Upper lobe of right lung (tissue), 1 donor: Measurements from ENCODE around the gene STPG1. TPM values are rescaled to one million over a fixed set of nuclear protein-coding genes. Genes with fewer than 3 reads are reported as not detected.

Experiments used
- ATAC-seq: fragments of 200-7000 bp; cut with Tn5 transposase; one replicate; pipeline ENCODE4 v1.9.1; 2020; ENCODE audit warnings: mild to moderate bottlenecking, moderate library complexity
- DNase-seq: peaks from one replicate; pipeline ENCODE4 v3.0.0-alpha.2; 2020
- H3K27ac ChIP-seq: fragments of 200-600 bp; one replicate; pipeline ENCODE4 v1.8.0; 2022
- H3K27me3 ChIP-seq: fragments of 200-600 bp; one replicate; pipeline ENCODE4 v1.8.0; 2022; ENCODE audit warnings: mild to moderate bottlenecking
- H3K36me3 ChIP-seq: fragments of 200-600 bp; one replicate; pipeline ENCODE4 v1.8.0; 2022
- H3K4me1 ChIP-seq: fragments of 200-600 bp; one replicate; pipeline ENCODE4 v1.8.0; 2022
- H3K4me3 ChIP-seq: fragments of 200-600 bp; one replicate; pipeline ENCODE4 v1.8.0; 2022; ENCODE audit warnings: mild to moderate bottlenecking
- H3K9me3 ChIP-seq: fragments of 200-600 bp; one replicate; pipeline ENCODE4 v1.8.0; 2022
- CTCF ChIP-seq: fragments of 200-600 bp; IDR thresholded peaks from one replicate; pipeline ENCODE4 v1.8.0; 2022; ENCODE audit warnings: antibody characterized with exemption
- intact Hi-C: fragments of 100-400 bp; cut with DNase I; formaldehyde crosslinking; loops from one replicate; pipeline ENCODE4 v1.11.0; 2022
- total RNA-seq: library from RNA; stranded (reverse); fragmentation: NEBNext Ultra II Directional; extraction: Animal tissue kit (Norgen Biotek cat#: 25700); gene quantifications from one replicate; pipeline ENCODE4 v1.2.1, GENCODE V29; 2021
- donor health status: DM: no; HTN: yes; CAD: no; lungs with severe emphysema.

The STPG1 gene
- total RNA-seq, 1 donor from 2014 or later, result 8.6 TPM

DNA sequence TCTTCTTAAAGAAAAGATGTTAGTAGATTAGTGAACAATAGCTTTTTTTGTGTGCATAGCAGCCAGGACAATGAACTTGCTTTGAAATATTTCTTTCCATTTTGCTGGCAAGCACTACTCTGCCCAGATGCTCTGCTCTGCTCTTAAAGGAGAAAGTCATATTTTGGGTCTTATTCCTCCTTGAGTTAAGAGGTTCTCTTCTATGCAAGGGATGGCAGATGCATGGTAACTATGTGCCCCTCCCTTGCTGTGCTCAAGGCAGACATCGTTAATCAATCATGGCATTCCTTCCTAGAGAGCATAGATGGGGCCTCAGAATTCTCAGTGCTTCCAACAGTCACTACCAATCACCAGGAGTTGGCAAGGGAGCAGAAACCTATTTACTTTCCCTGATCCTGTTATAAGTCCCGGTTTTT is 29.7 kb upstream of the STPG1 start:
- Histone ChIP-seq H3K27ac (no peak overlapping the region), H3K36me3 (peaks cover 26% of the 10 kb centered on the region), H3K9me3 (no peaks in the 10 kb centered on the region), H3K27me3 (no peaks in the 10 kb centered on the region), H3K4me1 (no peaks in the 10 kb centered on the region), H3K4me3 (no peak overlapping the region)
- DNase-seq (no peak), ATAC-seq (no peak)
- no peak for TF ChIP-seq CTCF
- intact Hi-C loops, result no loop called here

GRCh38 chr1:24442764-24443163 is 29.2 kb upstream of the STPG1 start:
- DNase-seq, result no peak
- ATAC-seq, result no peak
- no peaks in the 10 kb centered on the region for H3K9me3 ChIP-seq
- H3K36me3 ChIP-seq, result peaks cover 24% of the 10 kb centered on the region
- TF ChIP-seq CTCF, result no peak
- intact Hi-C loops, result no loop called here
- H3K27me3 ChIP-seq, result no peaks in the 10 kb centered on the region
- H3K27ac ChIP-seq, result no peak overlapping the region
- no peak overlapping the region for H3K4me3 ChIP-seq
- no peaks in the 10 kb centered on the region for H3K4me1 ChIP-seq

DNA sequence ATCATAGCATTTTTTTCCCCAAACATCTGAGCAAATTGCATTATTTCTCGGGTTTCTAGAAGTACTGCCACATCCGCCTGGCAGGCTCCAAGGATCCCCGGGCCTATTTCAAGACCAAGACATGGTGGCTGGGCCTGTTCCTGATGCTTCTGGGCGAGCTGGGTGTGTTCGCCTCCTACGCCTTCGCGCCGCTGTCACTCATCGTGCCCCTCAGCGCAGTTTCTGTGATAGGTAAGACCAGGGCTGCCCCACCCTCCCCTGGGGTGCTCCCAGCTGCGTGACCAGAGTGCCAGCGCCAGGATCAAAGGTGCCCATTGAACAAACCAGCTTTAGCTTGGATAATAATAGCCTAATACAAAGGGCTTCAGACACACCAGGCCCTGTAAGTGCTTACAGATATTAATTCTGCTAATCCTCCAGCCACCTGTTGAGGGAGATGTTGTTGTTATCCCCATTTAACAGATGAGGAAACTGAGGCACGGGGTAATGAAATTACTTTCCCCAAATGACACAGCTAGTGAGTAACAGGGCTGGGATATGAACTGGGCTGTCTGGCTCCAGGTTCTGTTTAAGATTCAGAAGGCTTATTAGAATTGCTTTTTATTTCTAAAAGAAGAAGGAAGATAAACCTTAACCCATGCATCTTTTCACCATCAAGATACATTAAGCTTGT is 28.6 kb upstream of the STPG1 start:
- H3K4me1 ChIP-seq, result no peaks in the 10 kb centered on the region
- no peaks in the 10 kb centered on the region for H3K27me3 ChIP-seq
- H3K27ac ChIP-seq, result no peak overlapping the region
- DNase-seq, result no peak
- TF ChIP-seq CTCF, result no peak
- no peaks in the 10 kb centered on the region for H3K9me3 ChIP-seq
- H3K4me3 ChIP-seq, result no peak overlapping the region
- no peak for ATAC-seq
- peaks cover 24% of the 10 kb centered on the region for H3K36me3 ChIP-seq
- intact Hi-C loops, result no loop called here

DNA sequence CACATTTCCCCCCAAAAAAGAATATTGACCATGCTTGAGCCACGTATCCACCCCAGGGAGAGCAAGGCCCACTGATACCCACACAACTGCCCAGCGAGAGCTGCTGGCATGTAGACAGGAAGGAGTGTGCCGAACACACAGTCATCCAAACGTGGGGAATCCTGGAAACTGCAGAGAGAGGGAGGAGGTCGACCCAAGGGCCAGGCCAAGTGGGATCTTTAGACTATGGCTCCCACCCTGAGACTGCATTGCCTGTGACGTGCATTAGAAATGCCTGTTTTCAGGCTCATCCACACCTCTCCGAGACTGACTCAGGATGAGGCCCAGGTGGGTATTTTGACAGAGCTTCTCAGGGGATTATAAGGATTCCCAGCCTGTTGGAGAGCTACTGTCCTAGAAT is 27.9 kb upstream of the STPG1 start:
- DNase-seq (no peak), ATAC-seq (no peak)
- intact Hi-C loops, result no loop called here
- H3K27me3 ChIP-seq, result no peaks in the 10 kb centered on the region
- H3K27ac ChIP-seq, result no peak overlapping the region
- H3K36me3 ChIP-seq, result peaks cover 24% of the 10 kb centered on the region
- no peaks in the 10 kb centered on the region for H3K4me1 ChIP-seq
- no peaks in the 10 kb centered on the region for H3K9me3 ChIP-seq
- no peak for TF ChIP-seq CTCF
- no peak overlapping the region for H3K4me3 ChIP-seq

DNA sequence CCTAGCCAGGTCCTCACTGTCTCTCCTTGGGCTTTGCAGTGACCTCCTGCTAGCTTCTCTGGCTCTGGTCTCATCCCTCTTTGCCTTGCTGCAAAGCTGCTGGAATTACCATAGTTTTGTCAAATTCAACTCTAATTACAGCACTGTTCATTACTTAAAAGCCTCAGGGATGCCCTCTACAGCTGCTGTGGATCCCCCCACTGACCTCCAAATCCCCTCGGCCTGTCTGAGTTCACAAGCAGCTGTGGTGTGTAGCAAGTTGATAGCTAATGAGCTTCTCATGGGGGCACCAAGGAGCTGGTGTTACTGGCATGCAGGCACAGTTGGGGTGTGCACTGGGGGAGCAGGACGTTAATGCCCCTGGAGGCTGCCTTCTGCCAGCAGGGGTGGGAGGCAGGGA is 26.9 kb upstream of the STPG1 start:
- ATAC-seq, result no peak

More for the DNA sequence above, 26.9 kb upstream of the STPG1 start:
- Histone ChIP-seq H3K36me3 (peaks cover 20% of the 10 kb centered on the region), H3K4me3 (no peak overlapping the region), H3K27me3 (no peaks in the 10 kb centered on the region), H3K9me3 (no peaks in the 10 kb centered on the region), H3K27ac (no peak overlapping the region), H3K4me1 (no peaks in the 10 kb centered on the region)
- no peak for DNase-seq
- no peak for TF ChIP-seq CTCF
- intact Hi-C loops, result no loop called here
